Right lung (tissue), 5 donors: ENCODE data around the gene CROCC. TPM values are rescaled to one million over a fixed set of nuclear protein-coding genes. Genes with fewer than 3 reads are reported as not detected.
"Not testable (repeated sequence)": the region's sequence is repeated elsewhere in the genome, so short reads cannot be mapped to it uniquely, and the experiment has no call there.

Experiments used
- DNase-seq, 2 donors: peaks; one replicate each; pipeline ENCODE4 v3.0.0-alpha.2; 2013
- polyA plus RNA-seq, 5 donors: library from polyadenylated mRNA; unstranded; fragments of 120-200 nt; gene quantifications; one replicate each; pipeline versions ENCODE4 v1.2.1 to v1.2.3, GENCODE V29; 2013; ENCODE audit warnings: inconsistent platforms in 1 of 5, low replicate concordance in 1 of 5; ENCODE audit not compliant: insufficient read length in 5 of 5, insufficient read depth in 1 of 5

The CROCC gene
- polyA plus RNA-seq, 5 donors = 35.2 to 71.3 (median 54.3) TPM

- DNase-seq = not testable (repeated sequence)
Measured at GRCh38 chr1:16896316-16897055, 25.2 kb upstream of the CROCC start.

- DNase-seq = not testable (repeated sequence)
Measured at GRCh38 chr1:16897653-16898052, 24.1 kb upstream of the CROCC start.

GRCh38 chr1:16898298-16898697 is 23.4 kb upstream of the CROCC start:
- DNase-seq = not testable (repeated sequence)

GRCh38 chr1:16899020-16899419 is 22.7 kb upstream of the CROCC start:
- DNase-seq = not testable (repeated sequence)

GRCh38 chr1:16900751-16901150 is 21.0 kb upstream of the CROCC start:
- DNase-seq = no peak

GRCh38 chr1:16901371-16901770 is 20.4 kb upstream of the CROCC start:
- not testable (repeated sequence) for DNase-seq

GRCh38 chr1:16903054-16903453 is 18.7 kb upstream of the CROCC start:
- no peak for DNase-seq

GRCh38 chr1:16903458-16903796 is 18.3 kb upstream of the CROCC start:
- no peak for DNase-seq

GRCh38 chr1:16904560-16905109 is 17.1 kb upstream of the CROCC start:
- DNase-seq = peak; percentile 97 to 100

GRCh38 chr1:16905110-16905867 is 16.4 kb upstream of the CROCC start:
- no peak for DNase-seq

- DNase-seq = no peak
Measured at GRCh38 chr1:16905868-16906702, 15.6 kb upstream of the CROCC start.

- no peak for DNase-seq
Measured at GRCh38 chr1:16906873-16907272, 14.9 kb upstream of the CROCC start.

- DNase-seq = no peak
Measured at GRCh38 chr1:16907870-16908758, 13.6 kb upstream of the CROCC start.

- not testable (repeated sequence) for DNase-seq
Measured at GRCh38 chr1:16911851-16912721, 9.6 kb upstream of the CROCC start.

GRCh38 chr1:16912742-16913141 is 9.0 kb upstream of the CROCC start:
- not testable (repeated sequence) for DNase-seq

GRCh38 chr1:16913181-16913832 is 8.4 kb upstream of the CROCC start:
- DNase-seq = no peak

GRCh38 chr1:16913833-16914662 is 7.7 kb upstream of the CROCC start:
- peak; percentile 96 to 100 for DNase-seq

- DNase-seq = not testable (repeated sequence)
Measured at GRCh38 chr1:16914928-16915626, 6.7 kb upstream of the CROCC start.
